Measurements from ENCODE around the gene ZNF865. TPM values are rescaled to one million over a fixed set of nuclear protein-coding genes. Genes with fewer than 3 reads are reported as not detected.

Gene ZNF865
- total and polyA plus RNA-seq, 9 donors: 0.42 to 20.9 (median 16.5) TPM

- peak; percentile 64 to 79 (median 70) for DNase-seq
- TF ChIP-seq EP300 (IDR thresholded peaks at IDR 0.05): no peak
- TF ChIP-seq, protein P1, sequence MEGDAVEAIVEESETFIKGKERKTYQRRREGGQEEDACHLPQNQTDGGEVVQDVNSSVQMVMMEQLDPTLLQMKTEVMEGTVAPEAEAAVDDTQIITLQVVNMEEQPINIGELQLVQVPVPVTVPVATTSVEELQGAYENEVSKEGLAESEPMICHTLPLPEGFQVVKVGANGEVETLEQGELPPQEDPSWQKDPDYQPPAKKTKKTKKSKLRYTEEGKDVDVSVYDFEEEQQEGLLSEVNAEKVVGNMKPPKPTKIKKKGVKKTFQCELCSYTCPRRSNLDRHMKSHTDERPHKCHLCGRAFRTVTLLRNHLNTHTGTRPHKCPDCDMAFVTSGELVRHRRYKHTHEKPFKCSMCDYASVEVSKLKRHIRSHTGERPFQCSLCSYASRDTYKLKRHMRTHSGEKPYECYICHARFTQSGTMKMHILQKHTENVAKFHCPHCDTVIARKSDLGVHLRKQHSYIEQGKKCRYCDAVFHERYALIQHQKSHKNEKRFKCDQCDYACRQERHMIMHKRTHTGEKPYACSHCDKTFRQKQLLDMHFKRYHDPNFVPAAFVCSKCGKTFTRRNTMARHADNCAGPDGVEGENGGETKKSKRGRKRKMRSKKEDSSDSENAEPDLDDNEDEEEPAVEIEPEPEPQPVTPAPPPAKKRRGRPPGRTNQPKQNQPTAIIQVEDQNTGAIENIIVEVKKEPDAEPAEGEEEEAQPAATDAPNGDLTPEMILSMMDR (IDR thresholded peaks at IDR 0.05): no peak
- TF ChIP-seq POLR2A (IDR thresholded peaks at IDR 0.05): no peak
- Histone ChIP-seq H3K27ac (no peak overlapping the region), H3K4me1 (ENCODE audit: insufficient read depth) (peaks cover 15% of the 10 kb centered on the region), H3K36me3 (no peaks in the 10 kb centered on the region), H3K4me3 (no peak overlapping the region), H3K27me3 (no peaks in the 10 kb centered on the region), H3K9me3 (no peaks in the 10 kb centered on the region)
- 70 to 73% (median 70%) methylated on average over 69 to 71 of the region's 71 CpGs for WGBS, 3 donors
- intact Hi-C loops (cut with DNase I): no loop called here
Observed at GRCh38 chr19:55652311-55653128, 47.1 kb downstream of the ZNF865 start.

DNA sequence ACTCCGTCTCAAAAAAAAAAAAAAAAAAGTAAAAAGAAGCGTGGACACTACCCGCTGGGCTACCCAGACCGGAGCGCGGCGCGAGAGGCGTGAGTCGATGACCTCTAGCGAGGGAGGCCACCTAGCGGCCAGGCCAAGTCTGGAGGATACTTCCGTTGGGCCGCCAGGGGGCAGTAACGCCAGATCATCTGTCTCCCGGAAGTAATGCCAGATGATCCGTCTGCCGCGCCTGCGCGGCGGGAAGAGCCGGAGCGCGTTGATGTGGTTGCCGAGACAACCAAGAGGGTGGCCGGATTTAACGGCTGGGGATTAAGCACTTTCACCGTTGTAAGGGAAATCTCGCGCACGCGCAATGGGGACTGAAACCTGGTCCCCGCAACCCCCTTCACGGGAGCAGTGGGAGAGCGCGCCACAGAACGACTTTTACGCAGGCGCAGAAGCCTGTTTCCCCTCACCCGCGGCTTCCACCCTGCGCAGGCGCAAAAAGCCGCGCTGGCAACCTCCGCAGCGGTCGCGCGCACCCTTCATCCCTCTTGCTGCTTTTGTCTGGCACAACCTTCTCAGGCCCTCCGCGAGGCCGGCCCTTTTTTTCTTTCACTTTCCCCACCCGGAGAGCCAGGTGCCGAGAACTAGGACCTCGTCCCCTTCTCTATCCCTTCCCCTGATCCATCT, 48.3 kb downstream of the ZNF865 start:
- Histone ChIP-seq H3K4me3 (peak overlapping the region; percentile 98), H3K9me3 (no peaks in the 10 kb centered on the region), H3K4me1 (ENCODE audit: insufficient read depth) (peaks cover 17% of the 10 kb centered on the region), H3K27ac (peak overlapping the region; percentile 91 to 99), H3K27me3 (no peaks in the 10 kb centered on the region), H3K36me3 (no peaks in the 10 kb centered on the region)
- intact Hi-C loops (cut with DNase I): no loop called here
- peak; percentile 98 to 100 (median 99) for DNase-seq
- peak; percentile 12 for TF ChIP-seq EP300 (IDR thresholded peaks at IDR 0.05)
- TF ChIP-seq POLR2A (IDR thresholded peaks at IDR 0.05): peak; percentile 80
- TF ChIP-seq, protein P1 (IDR thresholded peaks at IDR 0.05): peak; percentile 98 to 100 (median 99)
- 0 to 1% (median 0%) methylated on average over 57 of the region's 57 CpGs for WGBS, 3 donors

- Histone ChIP-seq H3K27ac (peak overlapping the region; percentile 91 to 99), H3K9me3 (no peaks in the 10 kb centered on the region), H3K27me3 (no peaks in the 10 kb centered on the region), H3K4me3 (peak overlapping the region; percentile 98), H3K36me3 (no peaks in the 10 kb centered on the region), H3K4me1 (ENCODE audit: insufficient read depth) (peaks cover 18% of the 10 kb centered on the region)
- intact Hi-C loops (cut with DNase I): no loop called here
- 0% methylated on average over 49 to 52 of the region's 52 CpGs for WGBS, 3 donors
- TF ChIP-seq POLR2A (IDR thresholded peaks at IDR 0.05) (no peak), EP300 (IDR thresholded peaks at IDR 0.05) (no peak)
- TF ChIP-seq, protein P1 (IDR thresholded peaks at IDR 0.05): no peak
- DNase-seq: peak; percentile 99 to 100 (median 99)
Observed at GRCh38 chr19:55654323-55654867, 48.9 kb downstream of the ZNF865 start.

- H3K27me3 ChIP-seq: no peaks in the 10 kb centered on the region
- TF ChIP-seq POLR2A (IDR thresholded peaks at IDR 0.05): peak; percentile 75
- TF ChIP-seq EP300 (IDR thresholded peaks at IDR 0.05): no peak
- TF ChIP-seq, protein P1 (IDR thresholded peaks at IDR 0.05): peak in 2 of 3 donors; percentile 15 to 20
- H3K36me3 ChIP-seq: no peaks in the 10 kb centered on the region
- no peaks in the 10 kb centered on the region for H3K9me3 ChIP-seq
- peak within 1 kb of the TSS; percentile 98 for H3K4me3 ChIP-seq
- WGBS, 3 donors: 0 to 1% (median 0%) methylated on average over 73 to 95 of the region's 95 CpGs
- H3K4me1 ChIP-seq (ENCODE audit: insufficient read depth): peaks cover 19% of the 10 kb centered on the region
- H3K27ac ChIP-seq: peak within 1 kb of the TSS; percentile 91 to 99
- DNase-seq: peak; percentile 96 to 99 (median 99)
- intact Hi-C loops (cut with DNase I): no loop called here
Observed at GRCh38 chr19:55654868-55655647, 49.6 kb downstream of the ZNF865 start, which contains the start of gene U2AF2. U2AF2 (plus strand) TSS chr19:55655035; CDS start chr19:55655105, 70 bp downstream.

All from ovary (tissue), 9 donors.